ENCODE results near the gene GNA12.
A peak's percentile ranks its signal among the peaks of the same experiment; 100 is the strongest.
"Not testable (repeated sequence)": the region's sequence is repeated elsewhere in the genome, so short reads cannot be mapped to it uniquely, and the experiment has no call there.

GNA12 gene

GRCh38 chr7:2864999-2865670 lies 21.0 kb upstream of the GNA12 start:
- DNase-seq (ENCODE audit: low spot score) = peak; percentile 66

GRCh38 chr7:2864204-2864985 lies 20.3 kb upstream of the GNA12 start:
- no peak for DNase-seq (ENCODE audit: low spot score)

GRCh38 chr7:2863461-2864066 lies 19.5 kb upstream of the GNA12 start:
- DNase-seq (ENCODE audit: low spot score) = no peak

- no peak for DNase-seq (ENCODE audit: low spot score)
Measured at GRCh38 chr7:2862831-2863361, 18.8 kb upstream of the GNA12 start.

- DNase-seq (ENCODE audit: low spot score) = no peak
Measured at GRCh38 chr7:2861509-2861908, 17.4 kb upstream of the GNA12 start.

GRCh38 chr7:2860627-2861133 lies 16.6 kb upstream of the GNA12 start:
- no peak for DNase-seq (ENCODE audit: low spot score)

GRCh38 chr7:2859952-2860351 lies 15.8 kb upstream of the GNA12 start:
- DNase-seq (ENCODE audit: low spot score) = no peak

GRCh38 chr7:2858621-2859020 lies 14.5 kb upstream of the GNA12 start:
- no peak for DNase-seq (ENCODE audit: low spot score)

GRCh38 chr7:2856388-2857169 lies 12.5 kb upstream of the GNA12 start:
- no peak for DNase-seq (ENCODE audit: low spot score)

- no peak for DNase-seq (ENCODE audit: low spot score)
Measured at GRCh38 chr7:2855386-2855785, 11.3 kb upstream of the GNA12 start.

GRCh38 chr7:2853552-2853951 lies 9.4 kb upstream of the GNA12 start:
- not testable (repeated sequence) for DNase-seq (ENCODE audit: low spot score)

GRCh38 chr7:2853147-2853546 lies 9.0 kb upstream of the GNA12 start:
- DNase-seq (ENCODE audit: low spot score) = no peak

GRCh38 chr7:2851497-2851896 lies 7.4 kb upstream of the GNA12 start:
- no peak for DNase-seq (ENCODE audit: low spot score)

- DNase-seq (ENCODE audit: low spot score) = no peak
Measured at GRCh38 chr7:2849941-2850766, 6.0 kb upstream of the GNA12 start.

- no peak for DNase-seq (ENCODE audit: low spot score)
Measured at GRCh38 chr7:2845034-2845592, 1.0 kb upstream of the GNA12 start.

- no peak for DNase-seq (ENCODE audit: low spot score)
Measured at GRCh38 chr7:2843711-2844152, 376 bp downstream of the GNA12 start.

- DNase-seq (ENCODE audit: low spot score) = no peak
Measured at GRCh38 chr7:2843191-2843685, 870 bp downstream of the GNA12 start.

GRCh38 chr7:2841907-2842306 lies 2.2 kb downstream of the GNA12 start:
- DNase-seq (ENCODE audit: low spot score) = no peak

GRCh38 chr7:2840458-2840857 lies 3.6 kb downstream of the GNA12 start:
- DNase-seq (ENCODE audit: low spot score) = no peak

GRCh38 chr7:2838873-2839578 lies 5.1 kb downstream of the GNA12 start:
- DNase-seq (ENCODE audit: low spot score) = no peak

Data from HuH-7.5 (cell line).